Measurements from ENCODE around the gene S100A16. TPM values are rescaled to one million over a fixed set of nuclear protein-coding genes. Genes with fewer than 3 reads are reported as not detected.
A peak's percentile ranks its signal among the peaks of the same experiment; 100 is the strongest.
"Not testable (repeated sequence)": the region's sequence is repeated elsewhere in the genome, so short reads cannot be mapped to it uniquely, and the experiment has no call there.

S100A16 gene
- total RNA-seq, 1 experiment from 2014 or later: not detected

GRCh38 chr1:153599847-153600246, 13.1 kb downstream of the S100A16 start:
- Histone ChIP-seq H3K4me2 (ENCODE audit: low read depth, low read length, poor library complexity, severe bottlenecking) (no peak overlapping the region), H3K79me2 (ENCODE audit: low read length) (no peaks in the 10 kb centered on the region), H3K36me3 (ENCODE audit: insufficient read depth, low read length) (no peaks in the 10 kb centered on the region), H3K4me3 (ENCODE audit: low read length) (no peak overlapping the region), H3K9ac (ENCODE audit: low read length) (no peak overlapping the region), H3K4me1 (ENCODE audit: low read length) (peaks cover 33% of the 10 kb centered on the region), H4K20me1 (ENCODE audit: insufficient read depth, low read depth, low read length) (no peaks in the 10 kb centered on the region), H2AFZ (ENCODE audit: low read length) (no peak overlapping the region), H3K9me2 (replicated peaks; ENCODE audit: insufficient read depth, low read length) (no peaks in the 10 kb centered on the region), H3K27ac (ENCODE audit: low read length) (no peak overlapping the region), H3K9me3 (ENCODE audit: low read length) (no peaks in the 10 kb centered on the region), H3K27me3 (ENCODE audit: low read length) (no peaks in the 10 kb centered on the region)
- no peak for DNase-seq

- Histone ChIP-seq H3K4me1 (ENCODE audit: low read length) (peaks cover 33% of the 10 kb centered on the region), H3K9me2 (replicated peaks; ENCODE audit: insufficient read depth, low read length) (no peaks in the 10 kb centered on the region), H3K9me3 (ENCODE audit: low read length) (no peaks in the 10 kb centered on the region), H3K79me2 (ENCODE audit: low read length) (no peaks in the 10 kb centered on the region), H3K36me3 (ENCODE audit: insufficient read depth, low read length) (no peaks in the 10 kb centered on the region), H3K9ac (ENCODE audit: low read length) (peak overlapping the region; percentile 61), H4K20me1 (ENCODE audit: insufficient read depth, low read depth, low read length) (no peaks in the 10 kb centered on the region), H2AFZ (ENCODE audit: low read length) (no peak overlapping the region; the same call in 1 of the 2 replicates), H3K27me3 (ENCODE audit: low read length) (no peaks in the 10 kb centered on the region), H3K4me2 (ENCODE audit: low read depth, low read length, poor library complexity, severe bottlenecking) (peak overlapping the region; percentile 60), H3K27ac (ENCODE audit: low read length) (peak overlapping the region; percentile 84), H3K4me3 (ENCODE audit: low read length) (peak overlapping the region; percentile 19; the same call in 1 of the 2 replicates)
- DNase-seq: peak; percentile 91
These were observed 14.4 kb downstream of the S100A16 start for GRCh38 chr1:153598309-153599172.

- no peak for DNase-seq
These were observed 15.7 kb downstream of the S100A16 start for GRCh38 chr1:153597206-153597605.

GRCh38 chr1:153592748-153593147, 20.2 kb downstream of the S100A16 start:
- peak overlapping the region; percentile 42; the same call in 1 of the 2 replicates for H2AFZ ChIP-seq (ENCODE audit: low read length)
- H3K27me3 ChIP-seq (ENCODE audit: low read length): no peaks in the 10 kb centered on the region
- H3K27ac ChIP-seq (ENCODE audit: low read length): no peak overlapping the region
- H4K20me1 ChIP-seq (ENCODE audit: insufficient read depth, low read depth, low read length): no peaks in the 10 kb centered on the region
- no peaks in the 10 kb centered on the region for H3K9me3 ChIP-seq (ENCODE audit: low read length)
- no peak for DNase-seq
- no peaks in the 10 kb centered on the region for H3K9me2 ChIP-seq (replicated peaks; ENCODE audit: insufficient read depth, low read length)
- H3K36me3 ChIP-seq (ENCODE audit: insufficient read depth, low read length): no peaks in the 10 kb centered on the region
- H3K4me3 ChIP-seq (ENCODE audit: low read length): no peak overlapping the region
- H3K79me2 ChIP-seq (ENCODE audit: low read length): no peaks in the 10 kb centered on the region
- H3K9ac ChIP-seq (ENCODE audit: low read length): no peak overlapping the region
- H3K4me2 ChIP-seq (ENCODE audit: low read depth, low read length, poor library complexity, severe bottlenecking): no peak overlapping the region
- peaks cover 12% of the 10 kb centered on the region for H3K4me1 ChIP-seq (ENCODE audit: low read length)

More at GRCh38 chr1:153597206-153597605, 15.7 kb downstream of the S100A16 start:
- Histone ChIP-seq H3K27me3 (ENCODE audit: low read length) (no peaks in the 10 kb centered on the region), H3K79me2 (ENCODE audit: low read length) (no peaks in the 10 kb centered on the region), H2AFZ (ENCODE audit: low read length) (no peak overlapping the region), H3K4me1 (ENCODE audit: low read length) (peaks cover 33% of the 10 kb centered on the region), H3K4me2 (ENCODE audit: low read depth, low read length, poor library complexity, severe bottlenecking) (no peak overlapping the region), H4K20me1 (ENCODE audit: insufficient read depth, low read depth, low read length) (no peaks in the 10 kb centered on the region), H3K9me2 (replicated peaks; ENCODE audit: insufficient read depth, low read length) (no peaks in the 10 kb centered on the region), H3K27ac (ENCODE audit: low read length) (no peak overlapping the region), H3K36me3 (ENCODE audit: insufficient read depth, low read length) (no peaks in the 10 kb centered on the region), H3K4me3 (ENCODE audit: low read length) (no peak overlapping the region), H3K9me3 (ENCODE audit: low read length) (no peaks in the 10 kb centered on the region), H3K9ac (ENCODE audit: low read length) (no peak overlapping the region)

- no peak for DNase-seq
- no peak overlapping the region for H3K9ac ChIP-seq (ENCODE audit: low read length)
- H3K9me3 ChIP-seq (ENCODE audit: low read length): no peaks in the 10 kb centered on the region
- no peak overlapping the region for H3K27ac ChIP-seq (ENCODE audit: low read length)
- no peaks in the 10 kb centered on the region for H4K20me1 ChIP-seq (ENCODE audit: insufficient read depth, low read depth, low read length)
- no peaks in the 10 kb centered on the region for H3K36me3 ChIP-seq (ENCODE audit: insufficient read depth, low read length)
- H3K9me2 ChIP-seq (replicated peaks; ENCODE audit: insufficient read depth, low read length): no peaks in the 10 kb centered on the region
- H3K79me2 ChIP-seq (ENCODE audit: low read length): no peaks in the 10 kb centered on the region
- no peaks in the 10 kb centered on the region for H3K27me3 ChIP-seq (ENCODE audit: low read length)
- H3K4me3 ChIP-seq (ENCODE audit: low read length): no peak overlapping the region
- no peaks in the 10 kb centered on the region for H3K4me1 ChIP-seq (ENCODE audit: low read length)
- no peak overlapping the region for H3K4me2 ChIP-seq (ENCODE audit: low read depth, low read length, poor library complexity, severe bottlenecking)
- H2AFZ ChIP-seq (ENCODE audit: low read length): no peak overlapping the region
These were observed 24.5 kb downstream of the S100A16 start for GRCh38 chr1:153588482-153588881.

- H3K4me3 ChIP-seq (ENCODE audit: low read length); H3K9me3 ChIP-seq (ENCODE audit: low read length); H3K9me2 ChIP-seq (replicated peaks; ENCODE audit: insufficient read depth, low read length); H3K9ac ChIP-seq (ENCODE audit: low read length); DNase-seq; H3K4me1 ChIP-seq (ENCODE audit: low read length); H3K27ac ChIP-seq (ENCODE audit: low read length); H3K36me3 ChIP-seq (ENCODE audit: insufficient read depth, low read length); H2AFZ ChIP-seq (ENCODE audit: low read length); H4K20me1 ChIP-seq (ENCODE audit: insufficient read depth, low read depth, low read length); H3K79me2 ChIP-seq (ENCODE audit: low read length); H3K4me2 ChIP-seq (ENCODE audit: low read depth, low read length, poor library complexity, severe bottlenecking); H3K27me3 ChIP-seq (ENCODE audit: low read length): not testable (repeated sequence)
These were observed 24.9 kb downstream of the S100A16 start for GRCh38 chr1:153588033-153588432.

- H3K27me3 ChIP-seq (ENCODE audit: low read length): no peaks in the 10 kb centered on the region
- no peaks in the 10 kb centered on the region for H3K9me3 ChIP-seq (ENCODE audit: low read length)
- H3K4me2 ChIP-seq (ENCODE audit: low read depth, low read length, poor library complexity, severe bottlenecking): no peak overlapping the region
- H4K20me1 ChIP-seq (ENCODE audit: insufficient read depth, low read depth, low read length): no peaks in the 10 kb centered on the region
- H3K79me2 ChIP-seq (ENCODE audit: low read length): no peaks in the 10 kb centered on the region
- no peaks in the 10 kb centered on the region for H3K9me2 ChIP-seq (replicated peaks; ENCODE audit: insufficient read depth, low read length)
- no peaks in the 10 kb centered on the region for H3K4me1 ChIP-seq (ENCODE audit: low read length)
- H3K9ac ChIP-seq (ENCODE audit: low read length): no peak overlapping the region
- H3K27ac ChIP-seq (ENCODE audit: low read length): no peak overlapping the region
- DNase-seq: no peak
- 0 out of 2 replicates have a peak overlapping the region, but pooled peaks have one; percentile 13 for H2AFZ ChIP-seq (ENCODE audit: low read length)
- no peak overlapping the region for H3K4me3 ChIP-seq (ENCODE audit: low read length)
- H3K36me3 ChIP-seq (ENCODE audit: insufficient read depth, low read length): no peaks in the 10 kb centered on the region
These were observed 25.6 kb downstream of the S100A16 start for GRCh38 chr1:153587314-153587713.

- no peak overlapping the region for H3K4me3 ChIP-seq (ENCODE audit: low read length)
- H4K20me1 ChIP-seq (ENCODE audit: insufficient read depth, low read depth, low read length): no peaks in the 10 kb centered on the region
- no peaks in the 10 kb centered on the region for H3K36me3 ChIP-seq (ENCODE audit: insufficient read depth, low read length)
- no peak overlapping the region for H3K4me2 ChIP-seq (ENCODE audit: low read depth, low read length, poor library complexity, severe bottlenecking)
- no peak for DNase-seq
- no peak overlapping the region for H3K27ac ChIP-seq (ENCODE audit: low read length)
- H3K9me2 ChIP-seq (replicated peaks; ENCODE audit: insufficient read depth, low read length): no peaks in the 10 kb centered on the region
- no peak overlapping the region for H2AFZ ChIP-seq (ENCODE audit: low read length)
- H3K9me3 ChIP-seq (ENCODE audit: low read length): no peaks in the 10 kb centered on the region
- no peaks in the 10 kb centered on the region for H3K79me2 ChIP-seq (ENCODE audit: low read length)
- no peak overlapping the region for H3K9ac ChIP-seq (ENCODE audit: low read length)
- H3K4me1 ChIP-seq (ENCODE audit: low read length): no peaks in the 10 kb centered on the region
- H3K27me3 ChIP-seq (ENCODE audit: low read length): no peaks in the 10 kb centered on the region
These were observed 26.6 kb downstream of the S100A16 start for GRCh38 chr1:153586347-153586746.

Measured in Karpas-422 (cell line).